ENCODE results near the gene COL8A1. TPM values are rescaled to one million over a fixed set of nuclear protein-coding genes. Genes with fewer than 3 reads are reported as not detected.

COL8A1 gene
- total RNA-seq, 4 donors from 2014 or later = 31.5 to 139 (median 71.4) TPM

- Histone ChIP-seq H3K36me3 (no peaks in the 10 kb centered on the region), H3K27ac (replicated peaks in 1 of 4) (no peak overlapping the region), H3K27me3 (no peaks in the 10 kb centered on the region), H3K4me3 (no peak overlapping the region), H3K9me3 (no peaks in the 10 kb centered on the region), H3K4me1 (peaks cover 7 to 52% (median 41%) of the 10 kb centered on the region in 4 donors)
- no peak for TF ChIP-seq CTCF (IDR thresholded peaks at IDR 0.05)
- TF ChIP-seq EP300 (IDR thresholded peaks at IDR 0.05) = no peak
- no peak for TF ChIP-seq POLR2A (IDR thresholded peaks at IDR 0.05; ENCODE audit: low read depth)
- no peak for TF ChIP-seq POLR2AphosphoS5 (IDR thresholded peaks at IDR 0.05)
- intact Hi-C loops (cut with DNase I) = no loop called here
- DNase-seq (ENCODE audit: extremely low spot score) = no peak
- 86% methylated on average over 2 of the region's 2 CpGs for WGBS
These were observed 32.2 kb downstream of the COL8A1 start for GRCh38 chr3:99670556-99670950.

GRCh38 chr3:99674086-99674789 lies 35.8 kb downstream of the COL8A1 start:
- no peaks in the 10 kb centered on the region for H3K9me3 ChIP-seq
- DNase-seq (ENCODE audit: extremely low spot score) = no peak
- intact Hi-C loops (cut with DNase I) = no loop called here
- TF ChIP-seq EP300 (IDR thresholded peaks at IDR 0.05) (no peak), POLR2AphosphoS5 (IDR thresholded peaks at IDR 0.05) (peak in 1 of 2 donors; percentile 62), POLR2A (IDR thresholded peaks at IDR 0.05; ENCODE audit: low read depth) (no peak), CTCF (IDR thresholded peaks at IDR 0.05) (no peak)
- H3K36me3 ChIP-seq = no peaks in the 10 kb centered on the region
- H3K4me1 ChIP-seq = peaks cover 7 to 51% (median 32%) of the 10 kb centered on the region in 4 donors
- H3K27me3 ChIP-seq = no peaks in the 10 kb centered on the region
- peak overlapping the region; percentile 53 to 70 (median 68) for H3K27ac ChIP-seq (replicated peaks in 1 of 4)
- H3K4me3 ChIP-seq = peak overlapping the region in 1 of 4 donors; percentile 8
- 43% methylated on average over 2 of the region's 2 CpGs for whole genome bisulfite sequencing

GRCh38 chr3:99678023-99678422 lies 39.6 kb downstream of the COL8A1 start:
- H3K4me1 ChIP-seq = peaks cover 7 to 60% (median 42%) of the 10 kb centered on the region in 4 donors
- intact Hi-C loops (cut with DNase I) = no loop called here
- H3K27ac ChIP-seq (replicated peaks in 1 of 4) = peak overlapping the region; percentile 49 to 72 (median 62)
- no peak for DNase-seq (ENCODE audit: extremely low spot score)
- WGBS = 69% methylated on average over 1 of the region's 1 CpG
- H3K9me3 ChIP-seq = no peaks in the 10 kb centered on the region
- no peaks in the 10 kb centered on the region for H3K36me3 ChIP-seq
- no peaks in the 10 kb centered on the region for H3K27me3 ChIP-seq
- TF ChIP-seq CTCF (IDR thresholded peaks at IDR 0.05) (no peak), POLR2A (IDR thresholded peaks at IDR 0.05; ENCODE audit: low read depth) (no peak), POLR2AphosphoS5 (IDR thresholded peaks at IDR 0.05) (peak; percentile 29 to 59), EP300 (IDR thresholded peaks at IDR 0.05) (no peak)
- H3K4me3 ChIP-seq = no peak overlapping the region

DNA sequence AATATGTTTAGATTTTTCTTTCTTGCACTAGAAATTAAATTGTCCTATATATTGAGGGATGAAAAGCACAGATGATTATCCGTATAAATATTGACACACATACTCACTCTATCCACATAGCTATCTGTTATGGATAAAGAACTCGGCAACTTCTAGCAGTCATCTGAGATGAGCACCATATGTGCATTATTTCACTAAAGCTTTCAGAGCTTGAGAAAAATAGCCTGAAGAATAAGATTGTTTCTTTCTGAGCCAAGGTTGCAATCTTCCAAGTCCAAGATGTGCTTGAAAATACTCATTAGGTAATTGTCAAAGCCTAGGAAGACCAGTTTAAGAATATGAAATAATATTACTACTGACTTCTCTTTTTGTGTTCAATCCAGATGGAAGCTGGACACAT lies 40.5 kb downstream of the COL8A1 start:
- intact Hi-C loops (cut with DNase I) = no loop called here
- no peaks in the 10 kb centered on the region for H3K9me3 ChIP-seq
- H3K4me1 ChIP-seq = peaks cover 10 to 62% (median 42%) of the 10 kb centered on the region in 4 donors
- TF ChIP-seq POLR2AphosphoS5 (IDR thresholded peaks at IDR 0.05) (no peak), POLR2A (IDR thresholded peaks at IDR 0.05; ENCODE audit: low read depth) (no peak), EP300 (IDR thresholded peaks at IDR 0.05) (no peak), CTCF (IDR thresholded peaks at IDR 0.05) (no peak)
- peak overlapping the region; percentile 49 to 72 (median 62) for H3K27ac ChIP-seq (replicated peaks in 1 of 4)
- no peak for DNase-seq (ENCODE audit: extremely low spot score)
- H3K27me3 ChIP-seq = no peaks in the 10 kb centered on the region
- H3K36me3 ChIP-seq = no peaks in the 10 kb centered on the region
- 57% methylated on average over 2 of the region's 2 CpGs for WGBS
- H3K4me3 ChIP-seq = no peak overlapping the region

Data from esophagus muscularis mucosa (tissue), 4 donors.